Measurements from ENCODE around the gene CDC42BPA. TPM values are rescaled to one million over a fixed set of nuclear protein-coding genes. Genes with fewer than 3 reads are reported as not detected.

The CDC42BPA gene
- polyA plus RNA-seq, 2 of the 4 experiments (the other 2 are of a cell fraction): 11.4 to 28.4 TPM

DNA sequence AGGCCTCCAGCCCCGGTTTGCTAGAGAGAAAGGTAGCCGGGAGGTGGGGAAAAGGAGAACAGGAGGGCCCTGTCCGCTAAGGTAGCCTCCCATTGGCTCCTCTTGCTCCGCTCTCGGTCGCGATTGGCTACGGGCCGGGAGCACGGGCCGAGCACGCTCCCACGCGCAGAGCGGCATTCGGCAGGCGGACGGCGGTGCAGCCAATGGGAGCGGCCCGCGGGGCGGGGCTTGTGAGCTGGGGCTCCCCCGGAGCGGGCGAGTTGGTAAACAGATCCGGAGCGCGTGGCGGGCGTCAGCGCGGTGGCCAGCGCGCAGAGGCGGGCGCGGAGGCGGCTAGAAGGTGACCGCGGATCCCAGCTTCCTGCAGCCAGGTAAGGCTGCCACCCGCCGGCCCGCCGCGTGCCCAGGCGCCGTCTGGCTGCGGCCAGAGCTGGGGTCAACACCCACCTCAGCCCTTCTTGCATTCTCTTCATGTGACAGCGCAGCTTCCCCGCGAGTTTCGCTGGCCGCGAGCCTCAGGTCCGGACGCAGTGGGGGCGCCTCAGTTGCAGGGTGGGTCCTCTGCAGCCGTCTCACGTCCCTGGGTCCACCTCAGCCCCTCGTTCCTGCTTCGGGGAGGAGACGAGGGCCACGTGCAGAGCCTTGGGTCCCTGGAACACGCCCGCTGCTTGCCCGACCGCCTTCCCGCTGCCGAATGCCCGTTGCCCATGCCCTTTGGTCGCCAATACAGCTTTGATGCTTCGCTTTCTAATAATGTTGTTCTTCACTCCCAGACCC is 378.1 kb downstream of the CDC42BPA start, which contains the start of gene COQ8A (continued):
- no peak for TF ChIP-seq CBX2 (IDR thresholded peaks at IDR 0.05; ENCODE audit: borderline replicate concordance, low read depth)
- TF ChIP-seq, protein P1, sequence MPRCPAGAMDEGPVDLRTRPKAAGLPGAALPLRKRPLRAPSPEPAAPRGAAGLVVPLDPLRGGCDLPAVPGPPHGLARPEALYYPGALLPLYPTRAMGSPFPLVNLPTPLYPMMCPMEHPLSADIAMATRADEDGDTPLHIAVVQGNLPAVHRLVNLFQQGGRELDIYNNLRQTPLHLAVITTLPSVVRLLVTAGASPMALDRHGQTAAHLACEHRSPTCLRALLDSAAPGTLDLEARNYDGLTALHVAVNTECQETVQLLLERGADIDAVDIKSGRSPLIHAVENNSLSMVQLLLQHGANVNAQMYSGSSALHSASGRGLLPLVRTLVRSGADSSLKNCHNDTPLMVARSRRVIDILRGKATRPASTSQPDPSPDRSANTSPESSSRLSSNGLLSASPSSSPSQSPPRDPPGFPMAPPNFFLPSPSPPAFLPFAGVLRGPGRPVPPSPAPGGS (IDR thresholded peaks at IDR 0.05): no peak
- no peak for TF ChIP-seq CHD4 (IDR thresholded peaks at IDR 0.05; ENCODE audit: borderline replicate concordance)

Small RNA genes within 50 kb of the gene (small RNA-seq; reads per million reads assigned to genes)
- 0 to 0.43 (median 0) reads per million in 6 experiments for gene AL353689.1

Other genes with a start within 250 kb of the CDC42BPA start
- 6.5 and 6.9 TPM in 2 replicates for gene ZNF678, start 245.1 kb upstream of the CDC42BPA start, polyA plus RNA-seq (2011; rRNA removed)
- gene ZNF678, start 245.1 kb upstream of the CDC42BPA start, polyA plus RNA-seq (2017; fragmentation: RNase III; extraction: RNeasy Plus Mini Kit Qiagen cat#74134 plus additional on column Dnase treatment): 2.9 to 3.5 TPM (median 3.2 TPM) in 3 replicates